ENCODE data around the gene PTPRN2.

The PTPRN2 gene

DNA sequence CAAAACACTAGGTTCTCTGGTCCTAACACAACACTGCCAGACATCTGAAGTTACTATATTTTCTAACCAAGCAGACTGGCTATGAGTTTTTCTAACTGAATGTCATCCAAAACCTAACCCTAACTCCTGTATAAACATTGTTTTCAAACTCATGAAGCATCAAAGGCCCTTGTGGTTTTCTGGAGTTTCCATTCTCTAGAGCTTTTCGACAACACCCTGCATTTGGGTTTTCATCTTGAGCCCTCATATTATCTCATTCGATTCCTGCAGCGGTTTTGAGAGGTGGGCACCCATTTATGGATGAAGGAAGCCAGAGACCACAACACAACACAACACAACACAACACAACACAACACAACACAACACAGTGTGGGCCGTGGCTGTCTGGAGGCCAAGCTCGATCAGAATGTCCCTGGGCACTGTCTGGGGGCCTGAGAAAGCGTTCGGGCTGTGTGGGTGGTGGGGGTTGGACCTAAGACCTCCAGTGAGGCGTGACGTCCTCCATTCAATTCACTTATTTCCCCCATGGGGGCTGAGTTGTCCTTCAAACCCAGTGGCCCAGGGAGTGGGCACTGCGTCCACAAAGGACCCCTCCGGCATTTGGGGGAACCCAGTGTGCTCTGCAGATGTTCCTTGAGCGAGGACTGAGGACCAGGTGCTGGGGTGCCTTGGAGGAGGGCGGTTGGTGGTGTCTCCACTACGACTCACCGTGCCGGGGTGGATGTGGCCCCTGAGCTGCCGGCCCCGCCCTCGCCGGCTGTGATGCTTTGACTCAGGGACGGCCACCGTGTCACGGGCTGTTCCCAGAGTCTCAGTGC is 760.4 kb downstream of the PTPRN2 start:
- no peak for DNase-seq (ENCODE audit: low read depth)

- no peak for DNase-seq (ENCODE audit: low read depth)
Observed at GRCh38 chr7:157826566-157826965, 761.1 kb downstream of the PTPRN2 start.

DNA sequence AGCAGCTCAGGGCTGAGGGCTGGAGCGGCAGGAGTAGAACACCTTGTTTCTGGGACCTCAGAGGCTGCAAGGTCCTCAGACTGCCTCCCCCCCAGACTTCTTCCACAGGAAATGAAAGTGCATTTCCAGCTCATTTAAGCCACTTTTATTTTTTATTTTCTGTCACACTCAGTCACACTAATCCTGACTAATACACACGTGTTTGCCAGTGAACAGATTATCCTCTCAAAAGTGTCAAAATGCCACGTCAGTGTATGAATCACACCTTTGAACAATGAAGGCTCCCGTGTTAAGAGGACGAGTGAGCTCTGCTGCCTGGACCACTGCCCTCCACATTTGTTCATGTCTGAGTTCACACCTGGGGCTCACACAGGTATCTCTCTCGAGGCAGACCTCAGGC is 762.3 kb downstream of the PTPRN2 start:
- DNase-seq (ENCODE audit: low read depth), result no peak

GRCh38 chr7:157824819-157825121 is 762.9 kb downstream of the PTPRN2 start:
- DNase-seq (ENCODE audit: low read depth), result no peak

DNA sequence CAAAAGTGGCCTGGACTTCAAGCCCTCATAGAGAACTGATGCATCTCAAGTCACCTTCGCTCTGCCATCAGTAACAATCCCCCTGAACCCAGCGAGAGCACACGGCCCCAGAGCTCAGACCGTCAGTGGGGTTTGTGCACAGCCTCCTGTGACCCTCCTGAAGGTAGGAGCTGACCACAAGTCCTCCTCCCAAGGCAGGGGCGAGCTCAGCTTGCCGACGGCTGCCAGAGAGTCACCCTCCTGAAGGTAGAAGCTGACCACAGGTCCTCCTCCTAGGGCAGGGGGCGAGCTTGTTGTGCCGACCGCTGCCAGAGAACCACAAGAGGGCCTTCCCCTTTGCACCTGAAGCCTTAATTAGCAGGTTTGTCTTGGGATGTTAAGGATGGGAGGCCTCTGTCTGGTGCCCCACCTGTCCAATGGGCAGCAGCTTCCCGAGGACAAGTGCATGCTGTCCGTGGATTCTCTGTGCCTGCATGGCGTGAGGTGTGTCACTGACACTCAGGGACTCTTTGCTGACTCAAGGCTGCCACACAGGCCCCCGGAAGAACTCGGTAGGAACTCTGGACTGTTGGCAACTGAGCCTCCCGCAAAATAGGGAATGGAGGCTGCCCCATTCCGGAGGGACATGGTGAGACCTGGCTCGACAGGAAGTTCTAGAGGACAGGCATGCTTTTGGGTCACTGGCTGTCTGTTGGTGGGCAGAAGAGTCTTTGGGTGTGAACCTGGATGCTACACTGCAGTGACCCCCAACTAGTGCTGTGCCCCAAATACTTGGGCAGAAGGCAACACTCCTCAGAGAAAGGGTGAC is 763.4 kb downstream of the PTPRN2 start:
- no peak for DNase-seq (ENCODE audit: low read depth)

GRCh38 chr7:157822688-157823031 is 765.0 kb downstream of the PTPRN2 start:
- DNase-seq (ENCODE audit: low read depth), result no peak

- DNase-seq (ENCODE audit: low read depth), result no peak
Observed at GRCh38 chr7:157821959-157822687, 765.5 kb downstream of the PTPRN2 start.

DNA sequence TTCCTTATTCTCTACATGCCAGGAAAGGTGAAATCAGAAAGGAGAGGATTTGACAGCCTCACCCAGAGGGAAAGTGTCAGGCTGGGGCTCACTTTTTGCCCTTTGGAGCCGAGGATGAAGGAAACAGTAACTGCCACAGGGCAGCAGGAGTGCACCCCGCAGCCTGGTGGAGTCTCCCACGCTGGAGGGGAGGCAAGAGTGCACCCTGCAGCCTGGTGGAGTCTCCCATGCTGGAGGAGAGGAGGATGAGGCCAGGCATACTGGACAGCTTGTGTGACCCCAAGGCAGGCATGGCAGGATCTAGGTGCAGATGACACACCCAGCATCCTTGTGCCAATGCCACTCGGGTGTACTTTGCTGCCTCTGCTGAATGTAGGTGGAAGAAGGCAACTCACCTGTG is 766.8 kb downstream of the PTPRN2 start:
- DNase-seq (ENCODE audit: low read depth), result no peak

DNA sequence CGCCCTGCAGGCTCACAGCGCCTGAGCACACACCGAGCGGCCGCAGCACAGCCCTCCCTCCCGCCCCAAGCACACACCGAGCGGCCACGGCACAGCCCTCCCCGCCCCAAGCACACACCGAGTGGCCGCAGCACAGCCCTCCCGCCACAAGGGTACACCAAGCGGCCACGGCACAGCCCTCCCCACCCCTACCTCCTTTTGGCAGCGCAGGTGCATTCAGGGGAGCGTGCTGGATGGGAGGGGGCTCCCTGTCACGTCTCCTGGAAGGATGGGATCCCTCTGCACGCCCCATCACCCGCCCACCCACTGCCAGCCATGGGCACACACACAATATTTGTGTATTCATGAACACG is 768.2 kb downstream of the PTPRN2 start:
- DNase-seq (ENCODE audit: low read depth), result no peak

GRCh38 chr7:157818701-157819454 is 768.7 kb downstream of the PTPRN2 start:
- DNase-seq (ENCODE audit: low read depth), result no peak

DNA sequence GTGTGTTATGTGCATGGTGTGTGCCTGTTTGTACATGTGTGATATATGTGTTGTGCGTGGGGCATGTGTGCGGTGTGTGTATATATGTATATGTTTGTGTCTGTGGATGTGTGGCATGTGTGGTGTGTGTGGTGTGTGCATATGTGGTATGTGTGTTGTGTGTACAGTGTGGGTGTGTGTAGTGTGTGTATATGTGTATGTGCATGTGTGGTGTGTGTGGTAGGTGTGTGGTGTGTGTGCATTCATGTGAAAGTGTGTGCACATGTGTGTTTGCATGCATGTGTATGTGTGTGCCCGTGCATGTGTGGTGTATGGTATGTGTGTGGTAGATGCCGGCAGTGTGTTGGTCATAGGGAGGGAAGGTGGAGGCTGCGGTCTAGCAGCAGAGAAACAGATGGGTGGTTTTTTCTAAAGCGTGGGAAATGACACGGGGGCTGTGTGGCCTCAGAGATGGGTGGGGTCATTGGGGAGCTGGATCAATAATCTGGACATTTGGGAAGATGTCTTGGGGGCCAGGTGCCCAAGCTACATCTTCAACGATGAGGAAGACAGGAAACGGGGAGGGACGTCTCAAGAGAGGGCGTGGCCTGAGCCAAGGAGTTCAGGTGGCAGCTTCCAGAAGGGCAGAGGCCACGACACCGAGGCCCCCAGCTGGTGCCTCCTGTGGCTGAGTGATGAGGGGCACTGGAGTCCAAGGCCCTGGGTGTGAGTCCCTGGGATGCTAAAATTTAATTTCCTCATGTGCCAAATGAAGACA is 769.5 kb downstream of the PTPRN2 start:
- no peak for DNase-seq (ENCODE audit: low read depth)

- no peak for DNase-seq (ENCODE audit: low read depth)
Observed at GRCh38 chr7:157817433-157817832, 770.2 kb downstream of the PTPRN2 start.

- DNase-seq (ENCODE audit: low read depth), result no peak
Observed at GRCh38 chr7:157816526-157817250, 770.9 kb downstream of the PTPRN2 start.

- DNase-seq (ENCODE audit: low read depth), result no peak
Observed at GRCh38 chr7:157816086-157816485, 771.5 kb downstream of the PTPRN2 start.

GRCh38 chr7:157815706-157816022 is 772.0 kb downstream of the PTPRN2 start:
- DNase-seq (ENCODE audit: low read depth), result no peak

DNA sequence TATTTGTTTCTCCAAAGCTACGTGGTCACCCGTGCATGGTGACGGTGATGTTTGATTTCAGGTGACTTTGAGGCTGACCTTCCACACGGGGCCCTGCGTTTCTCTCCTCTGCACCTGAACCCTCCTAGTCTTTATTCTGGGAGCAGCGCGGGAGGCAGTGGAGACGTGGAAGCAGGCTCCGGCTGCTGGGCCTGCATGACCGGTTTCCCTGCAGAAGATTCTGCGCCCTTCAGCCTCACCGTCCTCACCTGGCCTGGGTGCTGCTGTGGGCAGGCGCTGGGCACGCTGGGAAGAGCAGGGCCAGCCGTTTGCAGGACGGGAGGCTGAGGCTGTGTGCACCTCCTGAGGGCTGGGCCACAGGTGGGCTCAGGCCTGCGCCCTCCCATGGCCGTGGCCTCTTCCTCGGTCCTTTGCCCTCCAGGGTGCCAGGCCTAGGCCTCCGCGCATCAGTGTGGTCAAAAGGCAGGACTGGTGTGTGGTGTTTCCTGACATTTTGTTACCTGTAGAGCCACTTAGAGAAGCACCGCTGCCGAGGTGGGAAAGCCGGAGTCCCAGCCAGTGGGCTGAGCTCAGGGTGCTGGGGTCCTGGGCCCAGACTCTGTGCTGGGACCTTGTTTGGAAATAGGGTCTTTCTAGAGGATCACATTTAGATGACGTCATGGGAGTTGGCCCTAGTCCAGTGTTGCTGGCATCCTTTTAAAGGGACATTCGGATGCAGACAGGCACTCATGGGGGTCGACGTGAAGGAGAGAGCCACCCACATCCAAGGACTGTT is 772.5 kb downstream of the PTPRN2 start:
- DNase-seq (ENCODE audit: low read depth), result no peak

DNA sequence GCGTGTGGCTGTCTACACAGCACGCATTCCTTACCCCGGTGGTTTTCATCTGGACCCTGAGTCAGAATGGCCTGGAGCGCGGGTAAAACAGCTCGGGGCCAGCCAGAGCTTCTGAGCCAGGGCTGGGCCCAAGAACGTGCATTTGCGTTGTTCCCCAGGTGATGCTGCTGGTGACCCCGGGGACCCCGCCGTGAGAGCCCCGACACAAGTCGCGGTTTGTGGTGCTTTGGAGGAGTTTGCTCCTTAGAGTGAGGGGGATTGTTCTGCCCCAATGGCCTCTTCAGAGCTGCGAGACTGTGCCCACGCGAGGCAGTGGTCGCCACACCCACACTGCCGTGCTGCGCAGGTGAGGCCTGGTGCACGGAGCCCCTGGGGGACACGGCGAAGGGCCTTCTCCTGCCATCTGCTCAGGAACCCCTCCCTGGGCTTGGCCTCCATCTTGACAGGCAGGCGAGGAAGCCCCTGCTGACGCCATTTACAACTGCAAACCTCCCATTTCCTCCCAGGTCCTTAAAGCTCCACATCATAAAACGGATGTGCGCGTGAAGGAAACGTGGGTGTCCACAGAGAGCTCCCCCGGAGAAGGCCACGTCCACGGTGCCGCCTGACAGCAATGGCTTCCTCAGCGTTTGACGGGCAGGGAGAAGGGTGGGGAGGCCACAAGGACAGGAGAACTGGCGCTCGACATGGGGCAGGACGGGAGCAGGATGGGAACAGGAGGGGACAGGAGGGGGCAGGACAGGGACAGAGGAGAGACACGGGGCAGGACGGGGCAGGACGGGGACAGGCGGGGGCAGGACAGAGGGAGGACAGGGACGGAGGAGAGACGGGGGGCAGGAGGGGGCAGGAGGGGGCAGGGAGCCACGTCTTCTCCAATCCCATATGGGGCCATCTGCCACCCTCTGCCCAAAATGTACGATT is 773.6 kb downstream of the PTPRN2 start:
- DNase-seq (ENCODE audit: low read depth), result no peak

DNA sequence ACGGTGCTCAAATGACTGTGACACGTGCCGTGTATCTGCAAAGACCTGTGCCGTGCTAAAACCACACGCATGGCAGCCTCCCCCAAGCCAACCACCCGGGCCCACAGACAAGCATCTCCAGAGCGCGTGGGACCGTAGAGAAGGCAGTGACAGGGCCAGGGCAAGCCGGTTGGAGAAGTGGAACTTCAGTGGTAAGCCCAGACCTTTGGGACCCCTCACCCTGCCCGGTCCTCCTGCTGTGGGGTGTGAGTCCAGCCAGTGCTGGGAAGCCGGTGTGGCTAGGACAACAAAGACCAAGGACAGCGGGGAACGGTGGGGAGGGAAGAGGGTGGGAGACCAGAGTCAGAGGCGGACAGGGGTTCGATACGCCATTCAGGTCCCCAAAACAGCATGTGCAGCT is 774.6 kb downstream of the PTPRN2 start:
- DNase-seq (ENCODE audit: low read depth), result no peak

- DNase-seq (ENCODE audit: low read depth), result no peak
Observed at GRCh38 chr7:157811946-157812345, 775.7 kb downstream of the PTPRN2 start.
